ENCODE results near the gene CA11. TPM values are rescaled to one million over a fixed set of nuclear protein-coding genes. Genes with fewer than 3 reads are reported as not detected.

CA11 gene
- total RNA-seq, 1 experiment from 2014 or later, result 38.2 TPM

DNA sequence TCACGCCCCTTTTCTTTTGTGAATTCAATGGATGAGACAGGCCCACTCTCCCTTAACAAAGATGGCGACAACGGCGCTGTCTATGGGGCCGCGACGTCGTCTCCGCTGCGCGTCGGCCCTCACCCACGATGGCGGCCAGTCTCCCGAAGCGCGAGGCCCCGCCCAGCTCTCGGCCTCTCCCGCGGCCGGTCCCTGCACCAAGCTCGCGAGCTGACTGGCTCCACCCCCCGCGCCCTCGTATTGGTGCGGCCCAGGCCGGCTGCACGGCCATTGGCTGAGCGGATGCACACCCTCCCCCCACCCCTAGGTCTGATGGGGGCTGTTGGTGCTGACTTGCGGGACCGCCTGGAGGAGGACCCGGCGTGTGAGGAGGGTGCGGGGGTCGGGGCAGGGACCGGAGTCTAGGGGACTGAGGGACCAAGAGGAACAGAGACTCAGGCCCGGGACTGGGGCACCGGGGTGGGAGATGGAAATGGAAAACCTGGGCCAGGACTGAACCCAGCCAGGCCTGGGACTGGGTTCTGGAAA is 21.9 kb downstream of the CA11 start:
- CTCF ChIA-PET, result no interaction called here
- H3K9me3 ChIP-seq (ENCODE audit: low read depth, low read length, poor library complexity, severe bottlenecking), result no peaks in the 10 kb centered on the region
- DNase-seq (ENCODE audit: low spot score), result peak; percentile 99
- H3K36me3 ChIP-seq (ENCODE audit: insufficient read depth, low read length, poor library complexity, severe bottlenecking), result no peaks in the 10 kb centered on the region
- TF ChIP-seq EZH2 (IDR thresholded peaks at IDR 0.05; ENCODE audit: borderline replicate concordance, low read depth, low read length, poor library complexity, severe bottlenecking) (no peak), CTCF (conservative IDR thresholded peaks at IDR 0.05; ENCODE audit: low read depth, low read length) (no peak)
- H3K27ac ChIP-seq (ENCODE audit: low read depth, low read length, poor library complexity, severe bottlenecking), result peak overlapping the region; percentile 85
- no peaks in the 10 kb centered on the region for H3K27me3 ChIP-seq (replicated peaks; ENCODE audit: insufficient read depth, low read depth, low read length, poor library complexity)
- H3K4me3 ChIP-seq (ENCODE audit: low read depth, low read length, poor library complexity, severe bottlenecking), result peak overlapping the region; percentile 61
- BruUV-seq (replicated peaks), result TSS peak; percentile 1
- intact Hi-C loops (cut with micrococcal nuclease; ENCODE audit: unreplicated experiment), result no loop called here
- POLR2A ChIA-PET (ENCODE audit: low non-redundant PET), result interaction anchor here (0.5 to 1.0 kb wide), 2 partner anchors 10 to 277 kb away, joined by 3 read pairs; no protein-coding TSS in a partner anchor
- H3K4me1 ChIP-seq (ENCODE audit: insufficient read depth, low read length, poor library complexity, severe bottlenecking), result peaks cover 4% of the 10 kb centered on the region

DNA sequence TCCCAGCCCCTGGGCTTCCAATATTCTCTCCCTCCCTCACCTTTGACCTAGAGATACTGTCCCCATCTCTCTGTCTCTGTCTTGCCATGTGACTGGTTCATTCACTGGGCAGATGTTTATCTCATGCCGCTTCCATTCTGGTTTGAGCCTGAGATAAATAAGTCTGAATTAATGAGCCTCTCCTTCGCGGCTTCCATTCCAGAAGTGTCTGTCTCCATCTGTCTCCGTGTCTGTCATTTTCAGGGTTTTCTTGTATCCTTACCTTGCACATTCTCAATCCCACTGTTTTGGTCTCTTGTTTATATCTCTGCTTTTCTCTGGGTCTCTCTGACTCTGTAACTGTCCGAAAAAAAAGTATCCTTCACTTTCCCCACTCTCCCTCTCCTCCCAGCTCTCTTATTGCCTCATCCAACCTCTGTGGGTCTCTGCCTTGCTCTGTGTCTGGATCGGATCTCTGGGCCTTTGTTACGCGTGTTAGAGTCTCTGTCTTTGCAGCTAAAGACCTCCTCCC is 22.4 kb downstream of the CA11 start:
- ChIA-PET CTCF (no interaction called here), POLR2A (ENCODE audit: low non-redundant PET) (interaction anchor here (0.5 to 1.0 kb wide), 2 partner anchors 11 to 277 kb away, joined by 3 read pairs; no protein-coding TSS in a partner anchor)
- no peak for TF ChIP-seq CTCF (conservative IDR thresholded peaks at IDR 0.05; ENCODE audit: low read depth, low read length)
- no peak for TF ChIP-seq EZH2 (IDR thresholded peaks at IDR 0.05; ENCODE audit: borderline replicate concordance, low read depth, low read length, poor library complexity, severe bottlenecking)
- no peaks in the 10 kb centered on the region for H3K36me3 ChIP-seq (ENCODE audit: insufficient read depth, low read length, poor library complexity, severe bottlenecking)
- H3K4me1 ChIP-seq (ENCODE audit: insufficient read depth, low read length, poor library complexity, severe bottlenecking), result peaks cover 4% of the 10 kb centered on the region
- BruUV-seq (replicated peaks), result no TSS peak
- no peak for DNase-seq (ENCODE audit: low spot score)
- intact Hi-C loops (cut with micrococcal nuclease; ENCODE audit: unreplicated experiment), result no loop called here
- H3K4me3 ChIP-seq (ENCODE audit: low read depth, low read length, poor library complexity, severe bottlenecking), result peak overlapping the region; percentile 61
- H3K27me3 ChIP-seq (replicated peaks; ENCODE audit: insufficient read depth, low read depth, low read length, poor library complexity), result no peaks in the 10 kb centered on the region
- H3K27ac ChIP-seq (ENCODE audit: low read depth, low read length, poor library complexity, severe bottlenecking), result peak overlapping the region; percentile 75
- H3K9me3 ChIP-seq (ENCODE audit: low read depth, low read length, poor library complexity, severe bottlenecking), result no peaks in the 10 kb centered on the region

- TF ChIP-seq CTCF (conservative IDR thresholded peaks at IDR 0.05; ENCODE audit: low read depth, low read length) (no peak), EZH2 (IDR thresholded peaks at IDR 0.05; ENCODE audit: borderline replicate concordance, low read depth, low read length, poor library complexity, severe bottlenecking) (no peak)
- H3K9me3 ChIP-seq (ENCODE audit: low read depth, low read length, poor library complexity, severe bottlenecking), result no peaks in the 10 kb centered on the region
- H3K4me3 ChIP-seq (ENCODE audit: low read depth, low read length, poor library complexity, severe bottlenecking), result peak overlapping the region; percentile 89
- DNase-seq (ENCODE audit: low spot score), result no peak
- no peaks in the 10 kb centered on the region for H3K27me3 ChIP-seq (replicated peaks; ENCODE audit: insufficient read depth, low read depth, low read length, poor library complexity)
- TSS peak; percentile 78 for BruUV-seq (replicated peaks)
- peak overlapping the region; percentile 93 for H3K27ac ChIP-seq (ENCODE audit: low read depth, low read length, poor library complexity, severe bottlenecking)
- ChIA-PET CTCF (interaction anchor here (1.0 kb wide), 1 partner anchor 12 kb away, joined by 3 read pairs; no protein-coding TSS in a partner anchor), POLR2A (ENCODE audit: low non-redundant PET) (interaction anchor here (0.6 to 1.6 kb wide), 3 partner anchors 10 to 399 kb away, joined by 3 to 10 read pairs (median 5); no protein-coding TSS in a partner anchor)
- H3K4me1 ChIP-seq (ENCODE audit: insufficient read depth, low read length, poor library complexity, severe bottlenecking), result peaks cover 24% of the 10 kb centered on the region
- peaks cover 32% of the 10 kb centered on the region for H3K36me3 ChIP-seq (ENCODE audit: insufficient read depth, low read length, poor library complexity, severe bottlenecking)
- intact Hi-C loops (cut with micrococcal nuclease; ENCODE audit: unreplicated experiment), result no loop called here
These were observed 26.0 kb downstream of the CA11 start for GRCh38 chr19:48619692-48620585.

Data from A673 (cell line).